ENCODE measurements around the gene MYRIP.

DNA sequence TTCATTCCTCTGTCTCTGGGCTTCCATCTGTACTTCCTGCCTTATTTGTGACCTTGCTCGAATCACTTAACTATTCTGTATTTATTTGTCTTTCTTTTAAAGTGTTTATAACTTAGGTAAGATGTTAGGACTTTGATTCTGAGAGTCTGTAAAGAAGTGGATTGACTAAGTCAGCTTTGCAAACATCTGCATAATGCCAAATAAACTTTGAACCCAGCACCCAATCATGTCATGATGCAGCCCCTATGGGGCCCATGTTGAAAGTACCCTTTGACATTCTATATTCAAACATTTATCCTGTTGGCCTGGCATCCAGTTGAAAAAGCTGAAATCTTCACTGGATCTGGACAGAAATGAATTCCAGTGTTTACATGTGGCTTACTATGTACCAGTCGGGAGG is 3.8 kb upstream of the MYRIP start:
- TF ChIP-seq, protein P1, sequence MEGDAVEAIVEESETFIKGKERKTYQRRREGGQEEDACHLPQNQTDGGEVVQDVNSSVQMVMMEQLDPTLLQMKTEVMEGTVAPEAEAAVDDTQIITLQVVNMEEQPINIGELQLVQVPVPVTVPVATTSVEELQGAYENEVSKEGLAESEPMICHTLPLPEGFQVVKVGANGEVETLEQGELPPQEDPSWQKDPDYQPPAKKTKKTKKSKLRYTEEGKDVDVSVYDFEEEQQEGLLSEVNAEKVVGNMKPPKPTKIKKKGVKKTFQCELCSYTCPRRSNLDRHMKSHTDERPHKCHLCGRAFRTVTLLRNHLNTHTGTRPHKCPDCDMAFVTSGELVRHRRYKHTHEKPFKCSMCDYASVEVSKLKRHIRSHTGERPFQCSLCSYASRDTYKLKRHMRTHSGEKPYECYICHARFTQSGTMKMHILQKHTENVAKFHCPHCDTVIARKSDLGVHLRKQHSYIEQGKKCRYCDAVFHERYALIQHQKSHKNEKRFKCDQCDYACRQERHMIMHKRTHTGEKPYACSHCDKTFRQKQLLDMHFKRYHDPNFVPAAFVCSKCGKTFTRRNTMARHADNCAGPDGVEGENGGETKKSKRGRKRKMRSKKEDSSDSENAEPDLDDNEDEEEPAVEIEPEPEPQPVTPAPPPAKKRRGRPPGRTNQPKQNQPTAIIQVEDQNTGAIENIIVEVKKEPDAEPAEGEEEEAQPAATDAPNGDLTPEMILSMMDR (conservative IDR thresholded peaks at IDR 0.05; ENCODE audit: low read depth in 2 of 2) = no peak
- TF ChIP-seq EZH2phosphoT487 (IDR thresholded peaks at IDR 0.05; ENCODE audit: unreplicated experiment) (no peak), POLR2AphosphoS5 (IDR thresholded peaks at IDR 0.05; ENCODE audit: low read depth) (no peak), EZH2 (IDR thresholded peaks at IDR 0.05; ENCODE audit: low read depth, unreplicated experiment) (no peak), JUNB (IDR thresholded peaks at IDR 0.05; ENCODE audit: unreplicated experiment) (no peak), ZNF114 (CRISPR knock-in tag; IDR thresholded peaks at IDR 0.05) (no peak), NANOG (IDR thresholded peaks at IDR 0.05; ENCODE audit: borderline replicate concordance) (no peak), STAT1 (IDR thresholded peaks at IDR 0.05; ENCODE audit: unreplicated experiment) (no peak), CREB1 (CRISPR knock-in tag; IDR thresholded peaks at IDR 0.05; ENCODE audit: low read depth) (no peak), ZNF331 (CRISPR knock-in tag; IDR thresholded peaks at IDR 0.05; ENCODE audit: low read depth) (no peak)
- TF ChIP-seq, protein P2, sequence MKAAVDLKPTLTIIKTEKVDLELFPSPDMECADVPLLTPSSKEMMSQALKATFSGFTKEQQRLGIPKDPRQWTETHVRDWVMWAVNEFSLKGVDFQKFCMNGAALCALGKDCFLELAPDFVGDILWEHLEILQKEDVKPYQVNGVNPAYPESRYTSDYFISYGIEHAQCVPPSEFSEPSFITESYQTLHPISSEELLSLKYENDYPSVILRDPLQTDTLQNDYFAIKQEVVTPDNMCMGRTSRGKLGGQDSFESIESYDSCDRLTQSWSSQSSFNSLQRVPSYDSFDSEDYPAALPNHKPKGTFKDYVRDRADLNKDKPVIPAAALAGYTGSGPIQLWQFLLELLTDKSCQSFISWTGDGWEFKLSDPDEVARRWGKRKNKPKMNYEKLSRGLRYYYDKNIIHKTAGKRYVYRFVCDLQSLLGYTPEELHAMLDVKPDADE (IDR thresholded peaks at IDR 0.05) = no peak
- TF ChIP-seq, protein P3, sequence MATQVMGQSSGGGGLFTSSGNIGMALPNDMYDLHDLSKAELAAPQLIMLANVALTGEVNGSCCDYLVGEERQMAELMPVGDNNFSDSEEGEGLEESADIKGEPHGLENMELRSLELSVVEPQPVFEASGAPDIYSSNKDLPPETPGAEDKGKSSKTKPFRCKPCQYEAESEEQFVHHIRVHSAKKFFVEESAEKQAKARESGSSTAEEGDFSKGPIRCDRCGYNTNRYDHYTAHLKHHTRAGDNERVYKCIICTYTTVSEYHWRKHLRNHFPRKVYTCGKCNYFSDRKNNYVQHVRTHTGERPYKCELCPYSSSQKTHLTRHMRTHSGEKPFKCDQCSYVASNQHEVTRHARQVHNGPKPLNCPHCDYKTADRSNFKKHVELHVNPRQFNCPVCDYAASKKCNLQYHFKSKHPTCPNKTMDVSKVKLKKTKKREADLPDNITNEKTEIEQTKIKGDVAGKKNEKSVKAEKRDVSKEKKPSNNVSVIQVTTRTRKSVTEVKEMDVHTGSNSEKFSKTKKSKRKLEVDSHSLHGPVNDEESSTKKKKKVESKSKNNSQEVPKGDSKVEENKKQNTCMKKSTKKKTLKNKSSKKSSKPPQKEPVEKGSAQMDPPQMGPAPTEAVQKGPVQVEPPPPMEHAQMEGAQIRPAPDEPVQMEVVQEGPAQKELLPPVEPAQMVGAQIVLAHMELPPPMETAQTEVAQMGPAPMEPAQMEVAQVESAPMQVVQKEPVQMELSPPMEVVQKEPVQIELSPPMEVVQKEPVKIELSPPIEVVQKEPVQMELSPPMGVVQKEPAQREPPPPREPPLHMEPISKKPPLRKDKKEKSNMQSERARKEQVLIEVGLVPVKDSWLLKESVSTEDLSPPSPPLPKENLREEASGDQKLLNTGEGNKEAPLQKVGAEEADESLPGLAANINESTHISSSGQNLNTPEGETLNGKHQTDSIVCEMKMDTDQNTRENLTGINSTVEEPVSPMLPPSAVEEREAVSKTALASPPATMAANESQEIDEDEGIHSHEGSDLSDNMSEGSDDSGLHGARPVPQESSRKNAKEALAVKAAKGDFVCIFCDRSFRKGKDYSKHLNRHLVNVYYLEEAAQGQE (IDR thresholded peaks at IDR 0.05; ENCODE audit: unreplicated experiment) = no peak
